Activated gamma-delta T cell (primary cell): Measurements from ENCODE around the gene CNPY1.

Source experiments
- DNase-seq: peaks from one replicate; lab custom pipeline; 2025; lab: John Stamatoyannopoulos, UW

Gene CNPY1

DNA sequence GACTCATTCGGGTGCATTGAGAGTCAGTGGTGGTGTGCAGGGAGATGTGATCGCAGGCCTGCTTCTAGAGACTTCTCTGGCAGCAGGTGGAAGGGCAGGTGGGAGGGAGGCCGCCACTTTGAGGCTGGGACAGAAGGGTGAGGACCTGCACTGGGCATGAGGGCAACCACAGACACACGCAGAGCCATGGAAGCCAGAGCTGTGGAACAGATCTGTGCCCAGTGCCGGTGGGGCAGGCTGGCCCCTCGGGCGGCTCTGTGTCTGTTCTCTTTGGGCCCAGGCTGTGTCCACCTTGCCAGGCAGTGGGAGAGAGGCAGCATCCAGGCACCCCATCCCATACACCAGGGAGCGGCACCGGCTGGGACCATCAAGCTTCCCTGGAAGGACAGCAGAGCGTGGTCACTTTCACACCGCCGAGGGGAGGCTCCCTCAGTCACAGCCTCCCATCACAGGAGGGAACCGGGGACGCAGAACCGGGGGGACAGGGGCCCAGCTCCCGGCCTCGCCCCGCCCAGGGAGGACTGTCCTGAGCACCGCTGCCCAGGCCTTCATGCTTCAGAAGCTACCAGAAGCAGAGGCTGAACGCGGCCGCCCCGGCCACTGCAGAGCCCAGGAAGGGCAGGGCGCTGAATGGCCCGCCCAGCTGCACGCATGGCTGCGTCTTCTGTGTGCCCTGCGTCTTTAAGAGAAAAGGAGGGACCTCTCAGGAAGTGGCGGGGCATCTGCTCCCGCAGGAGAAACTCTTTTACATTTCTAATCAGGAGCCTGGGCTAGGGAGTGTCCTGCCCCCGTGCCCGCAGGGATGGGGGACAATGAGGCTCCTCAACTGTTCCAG, 56.3 kb downstream of the CNPY1 start:
- DNase-seq, result no peak

DNA sequence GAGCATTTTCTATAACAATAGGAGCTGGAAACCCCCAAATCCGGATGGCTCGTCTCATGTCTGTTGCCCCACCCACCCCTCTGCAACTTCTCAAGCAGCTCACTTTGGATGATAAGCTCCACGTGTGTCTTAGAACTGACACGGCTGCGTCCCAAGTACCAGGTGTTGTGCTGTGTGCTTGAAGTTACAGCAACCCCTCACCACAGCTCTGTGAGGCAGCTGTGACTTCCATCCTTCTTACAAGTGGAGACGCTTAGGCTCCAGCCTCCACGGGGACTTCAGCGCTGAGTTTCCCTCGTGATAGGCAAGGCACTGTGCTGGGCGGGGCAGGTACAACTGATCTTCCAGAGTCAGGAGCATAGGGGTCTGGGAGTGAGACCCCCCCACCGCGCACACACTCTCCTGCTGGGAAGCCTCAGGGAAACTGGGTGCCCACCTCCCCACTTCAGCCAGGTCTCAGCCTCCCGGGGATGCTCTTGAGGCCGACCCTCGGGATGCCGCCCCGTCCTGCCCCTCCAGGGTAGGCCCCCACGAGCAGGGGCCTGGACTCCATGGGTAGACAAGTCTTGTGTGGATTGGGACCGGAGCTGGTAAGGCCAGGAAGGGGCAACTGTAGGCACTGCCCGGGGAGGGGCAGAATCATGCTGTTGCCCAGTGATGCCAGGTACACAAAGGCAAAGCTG, 57.1 kb downstream of the CNPY1 start:
- DNase-seq, result no peak

DNA sequence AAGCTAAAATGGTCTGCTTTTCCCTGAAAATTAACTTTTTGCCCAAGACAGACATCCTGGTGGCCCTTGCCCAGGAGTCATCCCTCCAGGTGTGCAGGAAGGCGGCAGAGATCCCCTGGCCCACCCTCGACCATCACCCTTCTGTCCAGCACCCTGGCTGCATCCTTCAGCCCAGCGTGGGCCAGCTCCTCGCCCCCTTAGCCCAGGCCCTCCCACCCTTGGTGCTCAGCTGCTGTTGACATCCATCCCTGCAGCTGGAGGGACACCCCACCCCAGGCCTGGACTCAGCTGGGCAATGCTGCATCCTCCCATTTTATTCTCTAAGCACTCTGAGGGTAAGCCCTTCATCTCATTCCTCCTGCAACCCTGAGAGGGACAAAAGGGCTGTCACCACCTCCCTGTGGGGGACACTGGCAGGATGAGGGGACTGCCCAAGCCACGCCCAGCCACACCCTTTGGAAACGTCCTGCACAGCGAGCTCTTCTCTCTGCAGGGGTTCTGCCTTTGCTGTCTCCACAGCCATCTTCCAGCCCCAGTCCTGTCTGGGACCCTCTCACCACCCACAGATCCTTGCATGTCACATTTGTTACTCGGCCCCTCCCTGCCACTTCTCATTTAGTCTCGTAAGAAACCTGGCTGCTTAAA, 57.8 kb downstream of the CNPY1 start:
- DNase-seq, result no peak

DNA sequence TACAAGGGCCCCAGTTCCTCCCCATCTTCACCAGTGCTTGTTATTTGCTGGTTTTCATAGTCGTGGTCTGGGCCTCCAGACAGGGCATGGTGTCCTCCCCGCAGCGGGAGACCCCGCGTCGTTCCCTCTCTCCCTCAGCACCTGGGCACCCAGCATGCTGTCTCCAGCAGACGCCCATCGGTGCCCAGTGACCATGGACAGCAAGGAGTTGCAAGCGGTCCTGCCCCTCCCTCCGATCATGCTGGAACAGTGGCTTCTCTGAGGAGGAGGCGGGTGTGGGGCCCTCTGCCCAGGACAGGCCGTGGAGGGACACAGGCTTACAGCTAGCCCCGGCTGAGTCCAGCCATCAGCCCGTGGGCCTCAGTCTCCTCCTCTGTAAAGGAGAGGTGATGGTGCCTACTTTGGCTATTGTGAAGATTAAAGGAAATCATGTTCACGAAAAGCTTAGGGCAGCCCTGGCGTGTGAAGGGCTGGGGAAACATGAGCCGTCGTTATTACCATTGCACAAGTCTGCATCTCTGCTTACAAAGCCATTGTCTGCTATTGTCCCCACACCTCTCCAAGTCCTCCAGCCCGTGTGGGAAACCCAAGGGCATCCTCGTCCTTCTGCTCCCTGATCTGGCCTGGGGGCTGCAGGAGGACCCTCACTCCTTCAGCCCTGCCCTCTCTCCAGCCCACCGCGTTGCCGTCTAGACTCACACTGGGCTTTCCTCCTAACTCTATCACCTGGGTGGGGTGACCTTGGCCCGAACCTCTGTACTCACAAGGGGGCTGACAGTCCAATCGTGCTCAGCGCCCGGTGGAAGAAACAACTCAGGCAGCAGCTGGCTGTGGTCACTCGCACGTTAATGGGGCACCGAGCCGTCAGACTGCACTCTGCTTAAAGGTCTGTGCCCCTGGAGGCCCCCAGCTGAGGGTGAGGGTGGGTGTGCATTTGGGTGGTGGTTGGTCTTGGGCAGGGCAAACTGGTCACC, 58.6 kb downstream of the CNPY1 start:
- DNase-seq, result no peak

DNA sequence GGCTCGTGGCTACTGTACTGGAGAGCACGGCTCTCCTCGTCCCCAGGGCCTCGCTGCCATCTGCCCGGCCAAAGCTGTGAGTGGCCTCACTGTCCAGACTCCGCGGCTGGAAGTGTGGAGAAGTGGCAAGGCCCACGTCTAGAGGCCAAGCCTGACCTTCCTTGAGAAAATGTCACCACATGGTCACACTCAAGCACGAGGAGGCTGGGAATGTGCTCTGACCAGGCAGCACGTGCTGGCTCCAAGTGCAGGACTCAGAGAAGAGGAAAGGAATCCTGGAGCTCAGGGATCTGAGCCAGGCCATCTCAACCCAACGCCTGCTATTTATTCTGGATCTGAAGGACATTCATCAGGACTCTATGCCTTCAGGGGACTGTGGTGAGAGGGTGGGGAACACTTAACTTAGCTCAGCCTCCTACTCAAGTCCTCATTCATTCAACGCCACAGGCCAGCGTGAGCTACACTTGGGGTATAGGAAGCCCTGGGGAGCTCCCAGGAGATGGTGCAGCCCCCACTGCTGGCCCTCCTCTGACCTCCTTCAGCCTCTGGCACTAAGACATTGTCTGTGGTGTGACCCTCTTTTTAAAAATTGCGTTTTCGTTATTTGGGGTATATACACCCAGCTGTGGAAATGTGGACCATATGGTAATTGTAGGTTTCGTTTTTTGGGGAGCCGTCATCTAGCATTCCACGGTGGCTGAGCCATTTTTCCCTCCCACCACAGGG, 59.4 kb downstream of the CNPY1 start:
- no peak for DNase-seq

DNA sequence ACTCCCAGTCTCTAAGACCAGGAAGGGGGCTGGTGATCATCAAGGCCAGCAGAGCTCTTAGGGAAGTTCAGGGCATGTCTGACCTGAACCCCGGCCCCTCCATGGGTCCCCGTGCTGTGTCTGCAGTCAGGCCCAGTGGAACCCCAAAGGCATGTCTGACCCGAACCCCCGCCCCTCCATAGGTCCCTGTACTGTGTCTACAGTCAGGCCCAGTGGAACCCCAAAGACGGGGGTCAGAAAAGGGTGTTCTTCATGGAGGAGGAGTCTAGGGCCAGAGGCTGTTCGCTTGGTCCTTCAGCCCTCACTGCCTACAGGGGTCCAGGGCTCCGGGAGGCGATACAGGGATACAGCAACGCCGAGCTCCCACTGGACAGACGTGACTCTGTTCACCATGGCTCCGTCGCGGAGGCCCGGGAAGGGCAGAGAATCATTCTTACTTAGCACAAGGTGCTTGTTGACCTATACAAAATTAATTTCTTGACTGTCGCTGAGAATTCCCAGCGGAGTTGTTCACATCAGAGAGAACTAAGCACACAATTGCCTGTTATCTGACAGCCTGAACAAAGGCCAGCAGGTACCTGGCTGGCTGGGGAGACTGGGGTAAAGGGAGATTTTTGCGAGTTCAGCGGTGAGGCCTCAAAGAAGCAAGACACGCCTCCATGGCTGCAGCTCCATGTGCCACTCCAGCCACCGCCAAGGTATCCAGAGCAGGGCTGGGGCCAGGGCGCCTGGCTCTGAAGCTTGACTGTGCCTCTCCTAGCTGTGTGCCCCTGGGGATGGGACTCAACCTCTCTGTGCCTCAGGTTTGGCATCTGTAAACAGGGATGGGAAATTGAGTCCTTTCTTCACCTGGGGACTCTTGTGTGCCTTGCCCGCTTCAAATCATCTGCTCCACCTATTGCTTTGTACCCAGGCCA, 61.6 kb downstream of the CNPY1 start:
- DNase-seq, result no peak

DNA sequence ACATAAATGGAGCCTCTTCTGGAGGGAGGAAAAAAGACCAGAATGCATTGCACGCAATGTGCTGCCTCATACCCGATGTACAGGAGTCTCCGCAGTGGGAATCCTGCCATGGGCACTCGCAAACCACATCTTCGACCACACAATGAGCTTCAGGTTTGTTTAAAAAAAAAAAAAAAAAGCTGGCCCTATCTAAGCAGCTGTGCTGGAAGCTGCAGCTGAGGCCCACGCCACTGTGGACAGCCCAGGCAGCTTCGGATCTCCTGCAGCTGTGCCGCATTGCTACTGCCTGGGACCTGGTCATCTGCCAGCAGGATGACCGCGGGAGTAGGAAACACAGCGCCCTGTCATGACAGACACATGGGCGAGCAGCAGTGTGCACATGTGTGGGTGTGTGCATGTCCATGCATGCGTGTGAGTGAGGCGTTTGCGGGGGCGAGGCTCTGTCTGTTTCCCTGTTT, 62.5 kb downstream of the CNPY1 start:
- no peak for DNase-seq

DNA sequence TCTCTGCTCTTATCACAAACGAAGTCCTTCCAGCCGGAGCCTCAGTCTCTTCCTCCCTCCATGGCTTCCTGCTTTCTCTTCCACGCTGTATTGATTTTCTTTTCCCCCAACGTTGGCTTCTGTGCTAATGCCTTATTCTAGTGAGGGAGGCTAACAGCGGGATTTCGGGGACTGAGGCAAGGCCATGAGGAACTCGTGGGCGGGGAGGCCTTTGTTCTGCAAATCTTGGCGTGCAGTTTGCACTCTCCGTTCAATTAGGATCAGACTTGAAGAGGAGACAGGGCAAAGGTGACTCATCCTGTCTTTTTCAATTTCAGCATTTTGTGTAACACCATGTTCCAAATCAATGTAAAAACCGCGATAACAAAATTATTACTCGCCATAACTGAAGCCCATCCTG, 63.1 kb downstream of the CNPY1 start:
- DNase-seq, result no peak

DNA sequence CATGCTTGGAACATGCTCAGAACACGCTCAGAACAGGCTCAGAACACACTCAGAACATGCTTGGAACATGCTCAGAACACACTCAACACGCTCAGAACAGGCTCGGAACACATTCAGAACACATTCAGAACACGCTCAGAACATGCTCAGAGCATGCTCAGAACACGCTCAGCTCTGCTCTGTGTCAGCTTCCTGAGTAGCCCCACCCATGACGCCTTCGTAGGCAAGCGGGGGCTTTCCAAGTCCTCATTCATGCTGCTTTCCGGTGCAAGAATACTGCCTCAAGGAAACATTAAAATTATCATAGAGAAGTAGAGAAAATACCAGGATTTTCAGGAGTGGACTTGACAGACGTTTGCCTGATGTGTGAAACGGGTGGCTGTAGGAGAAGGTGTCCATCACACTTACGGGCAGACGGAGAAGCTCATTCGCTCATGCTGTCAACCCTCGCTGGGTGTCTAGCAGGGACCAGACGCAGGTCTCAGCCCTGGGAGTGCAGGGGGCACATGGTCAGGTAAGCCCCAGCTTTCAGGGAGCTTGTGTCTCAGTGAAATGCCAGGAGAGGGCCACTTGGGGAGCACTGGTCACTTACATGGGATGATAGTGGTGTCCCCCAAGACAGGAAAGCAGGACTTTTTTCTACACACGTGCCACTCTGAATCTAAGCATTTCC, 63.7 kb downstream of the CNPY1 start:
- DNase-seq, result no peak

DNA sequence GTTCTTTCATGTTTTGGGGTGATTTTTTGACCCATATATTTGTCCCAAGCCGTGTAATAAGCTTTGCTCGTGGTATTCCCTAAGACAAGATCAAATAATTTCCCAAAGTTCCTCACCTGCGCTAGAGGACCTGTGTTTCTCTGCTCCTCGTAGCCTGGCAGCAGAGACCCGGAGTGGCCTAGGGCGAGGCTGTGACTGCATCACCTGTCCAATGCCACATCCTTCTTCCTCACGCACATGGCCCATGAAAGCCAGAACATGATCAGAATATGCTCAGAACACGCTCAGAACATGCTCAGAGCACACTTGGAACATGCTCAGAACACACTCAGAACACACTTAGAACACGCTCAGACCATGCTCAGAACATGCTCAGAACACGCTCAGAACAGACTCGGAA, 64.6 kb downstream of the CNPY1 start:
- DNase-seq, result no peak

DNA sequence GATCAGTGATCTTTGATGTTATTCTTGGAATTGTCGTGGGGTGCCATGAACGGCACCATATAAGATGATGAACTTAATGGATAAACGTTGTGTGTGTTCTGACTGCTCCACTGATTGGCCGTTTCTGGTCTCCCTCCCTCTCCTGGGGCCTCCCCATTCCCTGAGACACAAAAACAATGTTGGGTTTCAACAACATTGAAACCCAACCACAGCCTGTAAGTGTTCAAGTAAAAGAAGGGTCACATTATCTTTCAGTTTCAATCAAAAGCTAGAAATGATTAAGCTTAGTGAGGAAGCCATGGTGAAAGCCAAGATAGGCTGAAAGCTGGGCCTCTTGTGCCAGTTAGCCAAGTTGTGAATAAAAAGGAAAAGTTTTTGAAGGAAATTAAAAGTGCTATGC, 68.9 kb downstream of the CNPY1 start:
- no peak for DNase-seq

DNA sequence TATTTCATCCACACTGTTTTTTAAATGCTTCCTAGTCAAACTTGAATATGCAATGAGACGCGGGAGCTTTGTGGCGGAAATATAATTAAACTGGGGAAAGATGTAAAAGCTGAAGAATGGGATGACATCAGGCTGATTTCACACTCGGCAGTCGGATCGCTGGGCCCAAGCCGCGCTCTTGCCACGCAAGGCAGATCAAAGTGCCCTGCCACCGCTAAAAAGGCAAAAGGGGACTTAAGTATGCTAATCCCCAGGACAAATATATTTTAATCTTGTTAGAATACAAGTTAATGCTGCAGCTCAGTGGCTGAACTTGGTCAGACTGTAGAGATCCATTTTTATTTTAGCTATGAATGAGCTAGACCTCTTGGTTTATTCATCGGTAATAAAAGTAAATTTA, 74.6 kb downstream of the CNPY1 start:
- no peak for DNase-seq

DNA sequence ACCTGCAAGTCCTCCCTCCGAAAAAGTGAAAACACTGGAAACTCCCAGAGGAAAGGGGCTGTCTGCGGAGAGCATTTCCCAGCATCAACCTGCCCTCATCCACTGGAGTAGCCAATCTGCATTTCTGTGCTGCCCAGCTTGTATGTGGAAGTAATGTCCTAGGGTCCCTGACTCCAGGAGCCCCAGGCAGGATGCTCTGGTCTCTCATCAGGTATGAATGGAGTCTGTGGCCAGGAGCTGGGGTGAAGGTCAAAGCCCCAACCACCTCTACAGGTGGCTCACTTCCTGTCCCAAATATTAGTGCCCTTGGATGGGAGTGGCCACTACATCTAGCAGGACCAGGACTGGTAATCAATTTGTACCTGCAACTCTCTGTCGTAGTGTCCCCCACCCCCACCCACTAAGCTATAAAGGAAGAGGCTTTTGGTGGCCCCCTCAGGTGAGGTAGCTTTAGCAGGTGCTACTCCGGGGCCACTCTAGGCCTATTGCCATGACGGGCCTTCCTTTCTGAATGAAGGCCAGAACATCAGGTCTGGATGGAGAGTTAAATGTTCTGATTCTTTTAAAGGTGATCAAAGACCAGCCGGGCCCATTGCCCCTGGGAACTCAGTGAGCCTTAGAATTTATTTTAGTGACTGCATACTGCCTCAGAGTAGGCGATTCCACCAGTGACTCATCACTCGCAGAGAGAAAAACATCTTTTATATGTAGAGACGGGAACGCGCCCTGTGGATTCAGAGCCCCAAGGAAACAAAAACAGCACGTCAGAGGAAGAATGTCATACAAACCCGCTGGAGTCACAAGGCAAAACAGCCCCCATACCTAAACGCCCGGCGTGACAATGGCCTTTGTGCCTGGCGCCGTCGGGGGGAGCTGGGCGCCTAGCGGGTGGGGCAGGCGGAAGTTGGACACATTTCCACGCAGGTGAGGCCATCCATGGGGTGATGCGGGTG, 75.4 kb downstream of the CNPY1 start:
- DNase-seq, result no peak

DNA sequence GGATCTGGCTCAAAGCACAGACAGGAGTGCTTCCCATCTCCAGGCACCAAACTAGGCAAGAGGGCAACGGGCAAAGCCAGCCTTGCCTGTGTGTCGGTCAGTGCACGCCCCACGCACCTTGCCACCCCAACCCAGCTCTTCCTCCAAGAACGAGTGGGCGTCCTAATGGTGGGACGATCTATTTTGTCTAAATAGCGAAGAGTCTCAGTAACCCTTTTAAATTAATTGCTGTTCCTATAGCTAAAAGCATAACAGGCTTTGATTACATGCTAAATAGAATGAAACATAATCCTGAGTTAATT, 76.2 kb downstream of the CNPY1 start:
- DNase-seq, result no peak

DNA sequence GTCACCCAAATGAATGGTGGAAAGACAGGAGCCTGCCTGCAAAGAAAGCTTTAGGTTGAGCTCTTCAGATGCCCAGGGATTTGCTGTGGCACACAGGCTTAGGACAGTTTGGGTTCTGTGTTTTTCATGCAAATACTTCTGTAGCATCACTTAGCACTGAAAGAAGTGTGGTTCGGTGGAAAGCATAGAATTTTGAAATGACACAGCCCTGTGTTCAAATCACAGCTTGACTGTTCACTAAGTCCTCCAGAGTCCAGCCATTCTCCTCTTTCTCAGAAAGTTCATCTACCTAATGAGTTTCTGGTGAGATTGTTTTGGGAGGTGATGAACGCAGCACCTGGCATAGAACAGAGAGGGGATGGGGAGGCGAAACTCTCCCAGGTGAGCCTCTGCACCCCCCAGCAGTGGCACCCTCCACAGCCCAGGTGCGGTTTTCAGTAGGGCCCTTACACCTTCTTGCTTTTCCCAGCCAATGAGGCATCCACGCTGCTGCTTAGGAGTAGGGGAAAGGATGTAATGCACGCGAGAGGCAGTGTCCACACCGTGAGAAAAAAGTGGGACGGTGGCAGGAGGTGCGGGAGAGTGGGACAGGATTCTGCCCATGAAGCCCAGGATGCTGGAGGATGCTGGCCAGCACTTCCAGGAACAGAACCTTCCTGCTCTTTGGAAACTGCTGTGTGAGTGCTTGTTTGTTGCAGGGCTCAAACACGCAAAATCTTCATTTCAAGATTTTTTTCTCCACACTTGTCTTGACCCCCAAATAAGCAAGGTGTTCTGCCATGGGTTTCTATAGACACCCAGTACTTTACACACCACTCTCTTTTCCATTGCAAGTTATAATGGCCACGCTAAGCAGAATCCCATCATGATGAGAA, 76.8 kb downstream of the CNPY1 start:
- no peak for DNase-seq

DNA sequence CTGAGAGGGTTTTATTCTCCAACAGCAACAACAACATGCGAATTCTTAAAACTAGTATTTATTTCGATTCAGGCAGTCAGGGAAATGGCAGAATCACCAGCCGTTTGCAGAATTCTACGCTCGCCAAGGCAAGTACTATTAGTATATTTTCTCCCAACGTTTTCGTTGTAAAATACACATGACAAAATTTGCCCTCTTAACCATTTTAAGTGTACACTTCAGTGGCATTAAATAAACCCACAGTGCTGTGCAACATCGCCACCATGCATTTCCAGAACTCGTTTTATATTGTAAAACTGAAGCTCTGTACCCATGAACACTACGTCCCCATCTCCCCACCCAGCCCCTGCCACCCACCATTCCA, 77.6 kb downstream of the CNPY1 start:
- no peak for DNase-seq
